DOHH2 (cell line): ENCODE data around the gene DNAJC17.

Source experiments
- CTCF ChIP-seq: fragments of 200-600 bp; sonication (generic); IDR thresholded peaks from one replicate; pipeline ENCODE4 v1.5.1; 2014; ENCODE audit warnings: antibody characterized with exemption, mild to moderate bottlenecking, low read depth, low read length; ENCODE audit not compliant: poor library complexity, severe bottlenecking
- EZH2phosphoT487 ChIP-seq: fragments of 200-600 bp; sonication (generic); IDR thresholded peaks from 2 replicates; pipeline ENCODE4 v1.6.1; 2017; ENCODE audit warnings: borderline replicate concordance, mild to moderate bottlenecking, antibody characterized with exemption, low read length, moderate library complexity, mixed read lengths

GRCh38 chr15:40723919-40724318, 83.4 kb downstream of the DNAJC17 start:
- TF ChIP-seq EZH2phosphoT487 (no peak), CTCF (no peak)
